Measurements from ENCODE around the gene C16orf96. TPM values are rescaled to one million over a fixed set of nuclear protein-coding genes. Genes with fewer than 3 reads are reported as not detected.
A peak's percentile ranks its signal among the peaks of the same experiment; 100 is the strongest.

C16orf96 gene
- total RNA-seq, 1 donor from 2014 or later: 0.30 TPM

- Mint-ChIP-seq H3K4me1 (peaks cover 14% of the 10 kb centered on the region), H3K36me3 (ENCODE audit: low read depth) (peaks cover 8% of the 10 kb centered on the region), H3K27me3 (ENCODE audit: low read depth) (no peaks in the 10 kb centered on the region), H3K27ac (ENCODE audit: unreplicated experiment) (no peak overlapping the region), H3K9me3 (no peaks in the 10 kb centered on the region), H3K4me3 (no peak overlapping the region)
- TF ChIP-seq CTCF (conservative IDR thresholded peaks at IDR 0.05): no peak
- no peak for DNase-seq (ENCODE audit: low read depth, low spot score)
Observed at GRCh38 chr16:4525634-4526277, 30.4 kb upstream of the C16orf96 start.

DNA sequence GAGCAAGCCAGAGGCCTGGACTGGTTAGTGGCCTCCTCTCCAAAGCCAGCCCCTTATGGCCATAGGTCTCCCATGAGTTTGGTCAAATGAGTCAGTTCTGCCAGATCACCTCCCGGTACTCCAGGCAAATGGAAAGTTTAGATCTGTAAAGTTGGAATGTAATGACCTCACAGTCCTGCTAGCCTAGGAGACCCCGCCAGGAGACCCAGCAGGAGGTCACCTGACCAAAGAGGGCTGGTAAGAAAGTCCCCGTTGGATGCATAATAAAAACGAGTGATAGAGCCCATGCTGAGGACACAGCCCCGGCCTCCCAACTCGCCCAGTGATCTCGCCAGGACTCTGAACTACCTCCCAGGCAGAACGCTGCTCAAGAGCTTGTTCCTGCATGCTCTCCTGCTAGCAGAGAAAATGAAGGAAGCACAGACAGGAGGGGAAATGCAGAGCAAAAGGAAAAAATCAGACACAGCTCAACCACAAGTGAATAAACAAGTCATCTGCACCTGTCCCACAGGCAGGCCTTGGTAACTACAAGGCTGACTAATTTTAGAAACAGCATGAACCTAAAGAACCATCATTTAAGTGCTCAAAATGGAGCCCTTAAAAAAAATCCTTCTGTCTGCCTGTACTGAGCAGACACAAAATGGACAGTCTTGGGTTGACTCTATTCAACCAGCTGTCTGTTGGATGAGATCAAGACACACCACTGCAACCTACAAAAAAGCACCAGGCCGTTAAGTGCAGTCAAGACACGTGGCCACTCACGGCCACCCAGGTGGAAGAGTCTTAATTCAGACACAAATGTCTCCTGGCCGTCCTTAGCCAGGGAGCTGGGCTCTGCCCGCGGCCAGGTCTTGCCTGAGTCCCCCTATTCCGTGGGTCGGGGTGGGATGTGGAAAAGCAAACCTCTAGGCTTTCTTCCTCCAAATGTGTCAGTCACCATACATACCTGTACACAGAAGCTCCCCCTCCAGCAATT, 26.8 kb upstream of the C16orf96 start:
- peak overlapping the region; percentile 24 for H3K4me3 Mint-ChIP-seq
- H3K36me3 Mint-ChIP-seq (ENCODE audit: low read depth): peaks cover 11% of the 10 kb centered on the region
- no peaks in the 10 kb centered on the region for H3K9me3 Mint-ChIP-seq
- DNase-seq (ENCODE audit: low read depth, low spot score): no peak
- no peaks in the 10 kb centered on the region for H3K27me3 Mint-ChIP-seq (ENCODE audit: low read depth)
- no peak for TF ChIP-seq CTCF (conservative IDR thresholded peaks at IDR 0.05)
- H3K27ac Mint-ChIP-seq (ENCODE audit: unreplicated experiment): no peak overlapping the region
- peaks cover 6% of the 10 kb centered on the region for H3K4me1 Mint-ChIP-seq

GRCh38 chr16:4531811-4532210, 24.3 kb upstream of the C16orf96 start:
- TF ChIP-seq CTCF (conservative IDR thresholded peaks at IDR 0.05): no peak
- peaks cover 9% of the 10 kb centered on the region for H3K36me3 Mint-ChIP-seq (ENCODE audit: low read depth)
- H3K27ac Mint-ChIP-seq (ENCODE audit: unreplicated experiment): no peak overlapping the region
- H3K9me3 Mint-ChIP-seq: no peaks in the 10 kb centered on the region
- peaks cover 7% of the 10 kb centered on the region for H3K4me1 Mint-ChIP-seq
- no peaks in the 10 kb centered on the region for H3K27me3 Mint-ChIP-seq (ENCODE audit: low read depth)
- peak overlapping the region; percentile 21 for H3K4me3 Mint-ChIP-seq
- no peak for DNase-seq (ENCODE audit: low read depth, low spot score)

GRCh38 chr16:4532238-4532637, 23.9 kb upstream of the C16orf96 start:
- no peak overlapping the region for H3K27ac Mint-ChIP-seq (ENCODE audit: unreplicated experiment)
- DNase-seq (ENCODE audit: low read depth, low spot score): no peak
- peak overlapping the region; percentile 21 for H3K4me3 Mint-ChIP-seq
- peaks cover 13% of the 10 kb centered on the region for H3K36me3 Mint-ChIP-seq (ENCODE audit: low read depth)
- no peak for TF ChIP-seq CTCF (conservative IDR thresholded peaks at IDR 0.05)
- H3K27me3 Mint-ChIP-seq (ENCODE audit: low read depth): peaks cover 4% of the 10 kb centered on the region
- H3K4me1 Mint-ChIP-seq: peaks cover 11% of the 10 kb centered on the region
- no peaks in the 10 kb centered on the region for H3K9me3 Mint-ChIP-seq

GRCh38 chr16:4533490-4533889, 22.6 kb upstream of the C16orf96 start:
- no peak for TF ChIP-seq CTCF (conservative IDR thresholded peaks at IDR 0.05)
- no peak overlapping the region for H3K27ac Mint-ChIP-seq (ENCODE audit: unreplicated experiment)
- no peak overlapping the region for H3K4me3 Mint-ChIP-seq
- DNase-seq (ENCODE audit: low read depth, low spot score): no peak
- peaks cover 4% of the 10 kb centered on the region for H3K27me3 Mint-ChIP-seq (ENCODE audit: low read depth)
- peaks cover 14% of the 10 kb centered on the region for H3K4me1 Mint-ChIP-seq
- no peaks in the 10 kb centered on the region for H3K9me3 Mint-ChIP-seq
- H3K36me3 Mint-ChIP-seq (ENCODE audit: low read depth): peaks cover 11% of the 10 kb centered on the region

Data from neural crest cell (in vitro differentiated cells).